Subcutaneous adipose tissue (tissue), 4 donors: Measurements from ENCODE around the gene TMEM40. TPM values are rescaled to one million over a fixed set of nuclear protein-coding genes. Genes with fewer than 3 reads are reported as not detected.

Experiments
- CTCF ChIP-seq: fragments of 450-650 bp; IDR thresholded peaks from one replicate; pipeline ENCODE4 v1.5.1; 2016; ENCODE audit warnings: low read depth, mild to moderate bottlenecking, control low read depth, antibody characterized with exemption, moderate library complexity
- total RNA-seq, 4 donors: library from RNA; depleted of rRNA; stranded (reverse); fragments of >200 nt; gene quantifications; one replicate each; pipeline ENCODE4 v1.1.0, GENCODE V29; 2016

Gene TMEM40
- total RNA-seq, 4 donors from 2014 or later = not detected

- TF ChIP-seq CTCF = no peak
Measured at GRCh38 chr3:12746419-12746818, 12.6 kb downstream of the TMEM40 start.

GRCh38 chr3:12744326-12744725 lies 14.7 kb downstream of the TMEM40 start:
- no peak for TF ChIP-seq CTCF

GRCh38 chr3:12743583-12743982 lies 15.5 kb downstream of the TMEM40 start:
- no peak for TF ChIP-seq CTCF

- no peak for TF ChIP-seq CTCF
Measured at GRCh38 chr3:12742330-12743107, 16.5 kb downstream of the TMEM40 start.

GRCh38 chr3:12741209-12741608 lies 17.9 kb downstream of the TMEM40 start:
- TF ChIP-seq CTCF = no peak

- no peak for TF ChIP-seq CTCF
Measured at GRCh38 chr3:12737833-12738232, 21.2 kb downstream of the TMEM40 start.

- no peak for TF ChIP-seq CTCF
Measured at GRCh38 chr3:12737319-12737718, 21.7 kb downstream of the TMEM40 start.
